Keratinocyte (primary cell): ENCODE measurements around the gene PCBP1. TPM values are rescaled to one million over a fixed set of nuclear protein-coding genes. Genes with fewer than 3 reads are reported as not detected.

Experiments
- DNase-seq: peaks from one replicate; pipeline ENCODE4 v3.0.0-alpha.2; 2011; ENCODE audit warnings: low read depth, missing footprints, low spot score
- FAIRE-seq: peaks from 2 replicates; lab custom pipeline; 2011; peaks lifted over from hg19 to GRCh38; lab: Jason Lieb, UNC
- H2AFZ ChIP-seq: 2 replicates; pipeline ENCODE4 v1.6.0; 2012; ENCODE audit warnings: low read length, control low read depth, inconsistent platforms; ENCODE audit not compliant: control insufficient read depth
- H3K27ac ChIP-seq: 2 replicates; pipeline ENCODE4 v1.5.1; 2011; ENCODE audit warnings: low read length; ENCODE audit not compliant: control insufficient read depth, insufficient read depth
- H3K27me3 ChIP-seq: 3 replicates; pipeline ENCODE4 v1.6.0; 2011; ENCODE audit warnings: low read length; ENCODE audit not compliant: control insufficient read depth, insufficient read depth; ENCODE audit errors: extremely low read depth
- H3K36me3 ChIP-seq, 2 experiments: 2 replicates in 1 of 2; 3 replicates in 1 of 2; pipeline ENCODE4 v1.5.1; 2011; ENCODE audit warnings: low read length in 2 of 2, mild to moderate bottlenecking in 1 of 2; ENCODE audit not compliant: control insufficient read depth in 2 of 2, insufficient read depth in 2 of 2; ENCODE audit errors: extremely low read depth in 1 of 2
- H3K4me1 ChIP-seq: 3 replicates; pipeline ENCODE4 v1.5.1; 2011; ENCODE audit warnings: low read length; ENCODE audit not compliant: control insufficient read depth, insufficient read depth; ENCODE audit errors: extremely low read depth
- H3K4me2 ChIP-seq: 3 replicates; pipeline ENCODE4 v1.6.0; 2011; ENCODE audit warnings: low read depth, low read length; ENCODE audit not compliant: control insufficient read depth, insufficient read depth; ENCODE audit errors: extremely low read depth
- H3K4me3 ChIP-seq, 3 experiments: fragments of 200-600 bp in 1 of 3; sonication (generic) in 1 of 3; 2 replicates in 2 of 3; 3 replicates in 1 of 3; pipeline ENCODE4 v1.5.1; 2011 to 2016; ENCODE audit warnings: low read length in 3 of 3, mild to moderate bottlenecking in 3 of 3, control low read depth in 2 of 3, inconsistent platforms in 1 of 3, low read depth in 1 of 3, mixed read lengths in 1 of 3, mixed run types in 1 of 3, moderate library complexity in 1 of 3; ENCODE audit not compliant: control insufficient read depth in 2 of 3, insufficient read depth in 2 of 3; ENCODE audit errors: extremely low read depth in 1 of 3
- H3K79me2 ChIP-seq: 2 replicates; pipeline ENCODE4 v1.6.0; 2012; ENCODE audit warnings: low read length; ENCODE audit not compliant: control insufficient read depth, insufficient read depth
- H3K9ac ChIP-seq: 3 replicates; pipeline ENCODE4 v1.6.0; 2011; ENCODE audit warnings: low read length; ENCODE audit not compliant: control insufficient read depth, insufficient read depth; ENCODE audit errors: extremely low read depth
- H3K9me1 ChIP-seq: 3 replicates; pipeline ENCODE4 v1.6.0; 2011; ENCODE audit warnings: low read length; ENCODE audit not compliant: control insufficient read depth, insufficient read depth; ENCODE audit errors: extremely low read depth
- H3K9me3 ChIP-seq: 2 replicates; pipeline ENCODE4 v1.5.1; 2012; ENCODE audit warnings: low read depth, low read length; ENCODE audit not compliant: control insufficient read depth
- H4K20me1 ChIP-seq: 3 replicates; pipeline ENCODE4 v1.6.0; 2011; ENCODE audit warnings: low read length; ENCODE audit not compliant: control insufficient read depth, insufficient read depth; ENCODE audit errors: extremely low read depth
- EZH2 ChIP-seq: IDR thresholded peaks from one replicate; pipeline ENCODE4 v1.6.1; 2012; ENCODE audit warnings: inconsistent platforms, mild to moderate bottlenecking, low read length, moderate library complexity
- dilution Hi-C: fragments of 300-500 bp; cut with MboI; formaldehyde crosslinking; loops from one replicate; pipeline ENCODE4 v1.7.0; 2020; ENCODE audit warnings: low sequenced_read_pairs; ENCODE audit not compliant: extremely low pct_ligation_motif_present
- polyA plus RNA-seq, 5 experiments: library from polyadenylated mRNA; depleted of rRNA in 3 of 5; stranded (reverse) in 3 of 5; stranded (forward) in 1 of 5; unstranded in 1 of 5; fragments of >200 nt; gene quantifications; 1 replicate in 1 of 5; 2 replicates in 3 of 5; 3 replicates in 1 of 5; pipeline versions ENCODE4 v1.2.1 to v1.2.3, GENCODE V29; 2011 to 2012; ENCODE audit warnings: missing spikeins in 2 of 5, low read depth in 1 of 5, low replicate concordance in 1 of 5
- TF ChIP-seq, protein P1 (sequence below), 3 experiments: IDR thresholded peaks in 1 of 3; conservative IDR thresholded peaks in 1 of 3; optimal IDR thresholded peaks in 1 of 3; 2 replicates in 2 of 3; 3 replicates in 1 of 3; pipeline versions ENCODE3 to v1.5.1; 2011; ENCODE audit warnings: low read length in 3 of 3, mild to moderate bottlenecking in 3 of 3, moderate library complexity in 2 of 3, control low read depth in 1 of 3, inconsistent platforms in 1 of 3; ENCODE audit not compliant: insufficient read depth in 2 of 3; ENCODE audit errors: extremely low read depth in 1 of 3

Gene PCBP1
- polyA plus RNA-seq, 1 donor (not counting 4 experiments of a cell fraction or from before 2014, with no cell fraction given), result 86.8 TPM

DNA sequence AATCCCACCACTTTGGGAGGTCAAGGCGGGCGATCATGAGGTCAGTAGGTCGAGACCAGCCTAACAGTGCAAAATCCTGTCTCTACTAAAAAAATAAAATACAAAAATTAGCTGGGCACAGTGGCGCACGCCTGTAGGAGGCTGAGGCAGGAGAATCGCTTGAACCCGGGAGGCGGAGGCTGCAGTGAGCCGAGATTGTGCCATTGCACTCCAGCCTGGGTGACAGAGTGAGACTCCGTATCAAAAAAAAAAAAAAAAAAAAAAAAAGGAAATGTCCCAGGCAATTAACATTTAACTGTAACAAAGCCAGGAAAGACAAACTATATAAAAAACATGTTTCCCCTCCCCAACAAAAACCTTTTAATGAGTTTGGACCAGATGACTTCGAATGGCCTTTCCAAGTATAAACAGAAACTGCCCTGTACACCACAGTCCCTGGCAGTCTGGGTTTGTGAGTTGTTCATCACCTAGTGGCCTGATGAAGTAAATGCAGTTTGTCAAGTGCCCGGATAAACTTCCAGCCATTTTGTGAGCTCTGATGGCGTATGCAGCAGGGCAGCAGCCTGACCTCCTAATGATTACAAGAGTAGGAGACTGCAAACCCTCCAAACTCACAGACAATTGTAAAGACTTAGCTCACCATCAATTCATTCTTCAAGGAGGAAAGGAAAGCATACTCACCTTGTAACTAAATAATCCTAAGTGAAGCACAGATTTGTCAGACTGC lies 16.6 kb upstream of the PCBP1 start:
- peak; percentile 84 for FAIRE-seq
- no peak for DNase-seq
- no peak for TF ChIP-seq EZH2
- TF ChIP-seq, protein P1, sequence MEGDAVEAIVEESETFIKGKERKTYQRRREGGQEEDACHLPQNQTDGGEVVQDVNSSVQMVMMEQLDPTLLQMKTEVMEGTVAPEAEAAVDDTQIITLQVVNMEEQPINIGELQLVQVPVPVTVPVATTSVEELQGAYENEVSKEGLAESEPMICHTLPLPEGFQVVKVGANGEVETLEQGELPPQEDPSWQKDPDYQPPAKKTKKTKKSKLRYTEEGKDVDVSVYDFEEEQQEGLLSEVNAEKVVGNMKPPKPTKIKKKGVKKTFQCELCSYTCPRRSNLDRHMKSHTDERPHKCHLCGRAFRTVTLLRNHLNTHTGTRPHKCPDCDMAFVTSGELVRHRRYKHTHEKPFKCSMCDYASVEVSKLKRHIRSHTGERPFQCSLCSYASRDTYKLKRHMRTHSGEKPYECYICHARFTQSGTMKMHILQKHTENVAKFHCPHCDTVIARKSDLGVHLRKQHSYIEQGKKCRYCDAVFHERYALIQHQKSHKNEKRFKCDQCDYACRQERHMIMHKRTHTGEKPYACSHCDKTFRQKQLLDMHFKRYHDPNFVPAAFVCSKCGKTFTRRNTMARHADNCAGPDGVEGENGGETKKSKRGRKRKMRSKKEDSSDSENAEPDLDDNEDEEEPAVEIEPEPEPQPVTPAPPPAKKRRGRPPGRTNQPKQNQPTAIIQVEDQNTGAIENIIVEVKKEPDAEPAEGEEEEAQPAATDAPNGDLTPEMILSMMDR (optimal IDR thresholded peaks at IDR 0.05 in 1 of 3, IDR thresholded peaks at IDR 0.05 in 1 of 3, conservative IDR thresholded peaks at IDR 0.05 in 1 of 3; ENCODE audit: extremely low read depth in 1 of 3, insufficient read depth in 2 of 3, low read length in 3 of 3), result peak; percentile 84 to 97 (median 88)
- Histone ChIP-seq H2AFZ (peak overlapping the region; percentile 93), H3K27ac (peak overlapping the region; percentile 48), H3K4me3 (no peak overlapping the region), H4K20me1 (no peaks in the 10 kb centered on the region), H3K36me3 (no peaks in the 10 kb centered on the region), H3K4me2 (peak overlapping the region; percentile 27), H3K9ac (peak overlapping the region; percentile 4), H3K79me2 (no peaks in the 10 kb centered on the region), H3K9me3 (no peaks in the 10 kb centered on the region), H3K9me1 (no peaks in the 10 kb centered on the region), H3K4me1 (peaks cover 8% of the 10 kb centered on the region), H3K27me3 (no peaks in the 10 kb centered on the region)
- dilution Hi-C loops, result no loop called here

DNA sequence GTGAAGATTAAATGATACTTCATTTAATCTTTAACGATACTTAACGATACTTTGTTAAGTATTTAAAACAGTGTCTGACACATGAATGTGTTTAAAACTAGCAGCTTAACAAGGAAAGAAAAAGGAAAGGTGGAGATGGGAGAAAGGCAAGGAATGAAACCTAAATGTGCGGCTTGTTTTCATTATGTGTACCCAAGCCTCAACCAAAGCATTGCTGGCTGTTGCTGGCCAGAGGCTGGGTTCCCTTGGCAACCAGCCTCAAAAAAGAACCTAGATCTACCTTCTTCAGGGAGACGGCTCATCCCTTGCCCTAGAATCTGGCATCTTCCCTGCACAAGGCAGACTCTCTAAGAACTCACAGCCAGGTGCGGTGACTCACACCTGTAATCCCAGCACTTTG lies 13.8 kb upstream of the PCBP1 start:
- TF ChIP-seq EZH2, result no peak
- TF ChIP-seq, protein P1 (optimal IDR thresholded peaks at IDR 0.05 in 1 of 3, IDR thresholded peaks at IDR 0.05 in 1 of 3, conservative IDR thresholded peaks at IDR 0.05 in 1 of 3; ENCODE audit: extremely low read depth in 1 of 3, insufficient read depth in 2 of 3, low read length in 3 of 3), result no peak
- H3K4me2 ChIP-seq, result no peak overlapping the region
- no peaks in the 10 kb centered on the region for H3K9me3 ChIP-seq
- no peak overlapping the region for H3K4me3 ChIP-seq
- dilution Hi-C loops, result no loop called here
- no peak overlapping the region for H2AFZ ChIP-seq
- DNase-seq (no peak), FAIRE-seq (no peak)
- H3K27me3 ChIP-seq, result no peaks in the 10 kb centered on the region
- no peak overlapping the region for H3K27ac ChIP-seq
- H4K20me1 ChIP-seq, result no peaks in the 10 kb centered on the region
- no peaks in the 10 kb centered on the region for H3K9me1 ChIP-seq
- no peak overlapping the region for H3K9ac ChIP-seq
- peaks cover 8% of the 10 kb centered on the region for H3K4me1 ChIP-seq
- H3K79me2 ChIP-seq, result no peaks in the 10 kb centered on the region
- peaks cover 0 to 1% of the 10 kb centered on the region in 2 experiments for H3K36me3 ChIP-seq
